MM.1S (cell line): ENCODE measurements around the gene RPL39.

ENCODE experiments used
- DNase-seq: peaks from one replicate; pipeline ENCODE4 v3.0.0-alpha.2; 2015
- H2AFZ ChIP-seq: fragments of 300-600 bp; sonication (generic); 2 replicates; pipeline ENCODE4 v1.6.0; 2016; ENCODE audit warnings: antibody characterized with exemption, low read length
- H3F3A ChIP-seq: fragments of 300-600 bp; sonication (generic); 2 replicates; pipeline ENCODE4 v1.6.1; 2016; ENCODE audit warnings: mild to moderate bottlenecking, antibody characterized with exemption, low read length, moderate library complexity, mixed read lengths; ENCODE audit not compliant: insufficient read depth
- H3K27ac ChIP-seq: fragments of 300-600 bp; sonication (generic); 2 replicates; pipeline ENCODE4 v1.5.1; 2016; ENCODE audit warnings: mild to moderate bottlenecking, low read length
- H3K27me3 ChIP-seq: fragments of 300-600 bp; sonication (generic); replicated peaks from 2 replicates; pipeline ENCODE4 v1.6.0; 2016; ENCODE audit warnings: low read length; ENCODE audit not compliant: insufficient read depth
- H3K36me3 ChIP-seq: fragments of 300-600 bp; sonication (generic); replicated peaks from 2 replicates; pipeline ENCODE4 v1.6.1; 2016; ENCODE audit warnings: mild to moderate bottlenecking, low read length, mixed read lengths; ENCODE audit not compliant: insufficient read depth
- H3K4me1 ChIP-seq: fragments of 300-600 bp; sonication (generic); 2 replicates; pipeline ENCODE4 v1.6.1; 2016; ENCODE audit warnings: low read length, mixed read lengths
- H3K4me2 ChIP-seq: fragments of 300-600 bp; sonication (generic); 2 replicates; pipeline ENCODE4 v1.6.0; 2016; ENCODE audit warnings: low read depth, low read length
- H3K4me3 ChIP-seq: fragments of 300-600 bp; sonication (generic); 2 replicates; pipeline ENCODE4 v1.5.1; 2016; ENCODE audit warnings: low read length, mixed read lengths
- H3K79me2 ChIP-seq: fragments of 300-600 bp; sonication (generic); 2 replicates; pipeline ENCODE4 v1.6.1; 2016; ENCODE audit warnings: mixed run types, low read length, mixed read lengths
- H3K9ac ChIP-seq: fragments of 300-600 bp; sonication (generic); 2 replicates; pipeline ENCODE4 v1.6.1; 2016; ENCODE audit warnings: low read length, mixed read lengths
- H3K9me2 ChIP-seq: fragments of 300-600 bp; sonication (generic); replicated peaks from 2 replicates; pipeline ENCODE4 v1.6.1; 2016; ENCODE audit warnings: mild to moderate bottlenecking, low read length, mixed read lengths; ENCODE audit not compliant: insufficient read depth
- H3K9me3 ChIP-seq: fragments of 300-600 bp; sonication (generic); replicated peaks from 2 replicates; pipeline ENCODE4 v1.6.1; 2016; ENCODE audit warnings: mild to moderate bottlenecking, low read length, mixed read lengths; ENCODE audit not compliant: insufficient read depth
- H4K20me1 ChIP-seq: fragments of 300-600 bp; sonication (generic); 2 replicates; pipeline ENCODE4 v1.6.1; 2016; ENCODE audit warnings: mild to moderate bottlenecking, low read length, moderate library complexity, mixed read lengths; ENCODE audit not compliant: insufficient read depth
- CTCF ChIP-seq: fragments of 300-600 bp; sonication (generic); IDR thresholded peaks from 2 replicates; pipeline ENCODE4 v1.5.1; 2016; ENCODE audit warnings: antibody characterized with exemption, low read length, mixed read lengths
- EZH2 ChIP-seq: fragments of 300-600 bp; sonication (generic); optimal IDR thresholded peaks from 2 replicates; pipeline ENCODE3; 2017; ENCODE audit warnings: low read depth, mild to moderate bottlenecking, antibody characterized with exemption, low read length, mixed read lengths
- EZH2phosphoT487 ChIP-seq: fragments of 300-600 bp; sonication (generic); IDR thresholded peaks from 2 replicates; pipeline ENCODE4 v1.6.1; 2018; ENCODE audit warnings: antibody characterized with exemption, low read length

Gene RPL39

DNA sequence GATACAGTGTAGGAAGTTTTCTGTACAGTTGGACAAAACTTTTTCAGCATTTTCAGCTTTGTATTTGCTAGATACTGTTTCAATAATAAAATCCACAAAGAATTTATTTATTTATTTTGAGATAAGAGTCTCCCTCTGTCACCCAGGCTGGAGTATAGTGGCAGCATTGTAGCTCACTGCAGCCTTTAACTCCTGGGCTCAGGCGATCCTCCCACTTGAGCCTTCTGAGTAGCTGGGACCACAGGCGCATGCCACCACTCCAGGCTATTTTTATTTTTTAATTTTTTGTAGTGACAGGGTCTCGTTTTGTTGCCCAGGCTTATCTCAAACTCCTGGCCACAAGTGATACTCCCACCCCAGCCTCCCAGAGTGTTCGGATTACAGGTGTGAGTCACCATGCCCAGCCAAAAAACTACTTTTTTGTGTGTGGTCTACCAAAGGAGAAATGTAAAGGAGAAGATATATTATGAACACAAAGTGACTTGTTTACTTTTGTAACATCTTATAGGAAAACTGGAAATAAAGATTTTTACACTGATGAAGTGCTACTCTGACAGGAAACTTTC lies 46.1 kb downstream of the RPL39 start:
- no peaks in the 10 kb centered on the region for H3K9me2 ChIP-seq
- no peaks in the 10 kb centered on the region for H3K79me2 ChIP-seq

DNA sequence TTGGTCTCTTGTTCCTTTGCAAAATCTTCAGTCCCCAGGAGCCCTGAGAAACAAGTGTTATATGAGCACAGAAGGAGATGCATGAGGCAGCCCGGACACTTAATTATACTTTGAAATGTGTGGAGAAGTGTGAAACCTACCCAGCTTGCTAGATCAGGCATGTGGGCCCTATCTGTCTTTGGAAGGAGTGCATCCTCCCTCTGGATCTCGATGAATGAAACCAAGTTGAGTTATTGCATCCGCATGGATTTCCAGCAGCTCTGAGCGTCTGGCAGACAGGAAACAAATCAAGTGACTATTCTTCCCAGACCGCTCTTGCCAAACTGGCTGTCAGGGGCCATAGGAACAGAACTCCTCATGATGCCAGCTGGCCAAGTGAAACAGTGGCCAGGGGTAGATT lies 52.7 kb downstream of the RPL39 start:
- DNase-seq = no peak
- Histone ChIP-seq H3K9ac (no peak overlapping the region), H2AFZ (no peak overlapping the region), H3K27ac (no peak overlapping the region), H3K4me3 (no peak overlapping the region), H3K9me2 (no peaks in the 10 kb centered on the region), H3K4me1 (no peaks in the 10 kb centered on the region), H3K9me3 (no peaks in the 10 kb centered on the region), H3K27me3 (no peaks in the 10 kb centered on the region), H3K36me3 (no peaks in the 10 kb centered on the region), H3F3A (no peaks in the 10 kb centered on the region), H4K20me1 (no peaks in the 10 kb centered on the region), H3K79me2 (no peaks in the 10 kb centered on the region), H3K4me2 (no peak overlapping the region)
- TF ChIP-seq EZH2phosphoT487 (no peak), EZH2 (no peak), CTCF (no peak)

More for the DNA sequence above, 46.1 kb downstream of the RPL39 start:
- H3K4me1 ChIP-seq = no peaks in the 10 kb centered on the region
- H3K36me3 ChIP-seq = no peaks in the 10 kb centered on the region
- no peaks in the 10 kb centered on the region for H3K9me3 ChIP-seq
- H3K27me3 ChIP-seq = no peaks in the 10 kb centered on the region
- no peak overlapping the region for H3K9ac ChIP-seq
- no peak overlapping the region for H3K27ac ChIP-seq
- H4K20me1 ChIP-seq = no peaks in the 10 kb centered on the region
- H3K4me2 ChIP-seq = no peak overlapping the region
- no peak overlapping the region for H3K4me3 ChIP-seq
- H3F3A ChIP-seq = no peaks in the 10 kb centered on the region
- DNase-seq = no peak
- no peak overlapping the region for H2AFZ ChIP-seq
- TF ChIP-seq EZH2 = no peak
- no peak for TF ChIP-seq CTCF
- no peak for TF ChIP-seq EZH2phosphoT487
